Omental fat pad (tissue), 4 donors: ENCODE results near the gene GSS. TPM values are rescaled to one million over a fixed set of nuclear protein-coding genes. Genes with fewer than 3 reads are reported as not detected.

Experiments used
- ATAC-seq: fragments of 150-250 bp; one replicate; pipeline ENCODE4 v1.9.1; 2016; ENCODE audit warnings: mild to moderate bottlenecking, moderate library complexity; ENCODE audit not compliant: low FRiP score
- DNase-seq: peaks from one replicate; pipeline ENCODE4 v3.0.0-alpha.2; 2019; ENCODE audit warnings: low spot score
- total RNA-seq, 4 donors: library from RNA; depleted of rRNA; stranded (reverse); fragments of >200 nt; gene quantifications; one replicate each; pipeline ENCODE4 v1.1.0, GENCODE V29; 2016
- TF ChIP-seq, protein P1 (sequence below), 3 donors: fragments of 450-650 bp; IDR thresholded peaks; one replicate each; pipeline ENCODE4 v1.5.1; 2016 to 2017; ENCODE audit warnings: antibody characterized with exemption in 3 of 3, mild to moderate bottlenecking in 3 of 3, moderate library complexity in 2 of 3

The GSS gene
- total RNA-seq, 4 donors from 2014 or later = 32.1 to 39.6 (median 33.2) TPM

DNA sequence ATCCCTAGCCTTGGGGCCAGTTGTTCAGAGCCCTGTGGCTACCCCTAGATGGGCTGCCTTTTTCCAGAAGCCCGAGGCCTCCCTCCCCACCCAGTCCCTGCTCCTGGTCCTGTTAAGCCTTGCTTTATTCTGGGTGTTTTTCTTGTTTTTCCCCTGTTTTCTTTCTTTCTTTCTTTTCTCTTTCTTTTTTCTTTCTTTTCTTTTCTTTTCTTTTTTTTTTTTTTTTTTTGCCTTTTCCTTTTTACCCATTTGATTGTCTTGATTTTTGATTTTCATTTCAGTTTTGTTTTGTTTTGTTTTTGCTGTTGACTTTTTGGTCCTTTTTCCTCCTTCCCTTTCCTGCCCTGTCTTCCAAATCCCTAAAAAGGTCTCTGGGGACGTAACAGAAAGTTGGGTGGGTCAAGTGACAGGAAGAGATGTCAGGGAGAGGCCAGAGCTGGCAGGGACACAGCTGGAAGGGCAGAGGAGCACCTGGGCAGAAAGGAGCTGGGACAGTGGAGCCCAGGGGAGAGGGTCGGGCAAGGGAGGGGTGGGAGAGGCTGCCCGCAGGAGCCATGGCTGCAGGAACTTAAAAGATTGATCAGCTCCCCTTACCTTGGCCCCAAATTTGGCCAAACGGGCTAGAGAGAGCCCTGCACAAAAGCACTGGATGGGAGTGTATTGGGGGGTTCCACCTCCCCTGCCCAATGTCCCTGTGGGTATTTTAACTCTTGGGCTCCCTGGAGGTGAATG is 27.6 kb upstream of the GSS start:
- TF ChIP-seq, protein P1, sequence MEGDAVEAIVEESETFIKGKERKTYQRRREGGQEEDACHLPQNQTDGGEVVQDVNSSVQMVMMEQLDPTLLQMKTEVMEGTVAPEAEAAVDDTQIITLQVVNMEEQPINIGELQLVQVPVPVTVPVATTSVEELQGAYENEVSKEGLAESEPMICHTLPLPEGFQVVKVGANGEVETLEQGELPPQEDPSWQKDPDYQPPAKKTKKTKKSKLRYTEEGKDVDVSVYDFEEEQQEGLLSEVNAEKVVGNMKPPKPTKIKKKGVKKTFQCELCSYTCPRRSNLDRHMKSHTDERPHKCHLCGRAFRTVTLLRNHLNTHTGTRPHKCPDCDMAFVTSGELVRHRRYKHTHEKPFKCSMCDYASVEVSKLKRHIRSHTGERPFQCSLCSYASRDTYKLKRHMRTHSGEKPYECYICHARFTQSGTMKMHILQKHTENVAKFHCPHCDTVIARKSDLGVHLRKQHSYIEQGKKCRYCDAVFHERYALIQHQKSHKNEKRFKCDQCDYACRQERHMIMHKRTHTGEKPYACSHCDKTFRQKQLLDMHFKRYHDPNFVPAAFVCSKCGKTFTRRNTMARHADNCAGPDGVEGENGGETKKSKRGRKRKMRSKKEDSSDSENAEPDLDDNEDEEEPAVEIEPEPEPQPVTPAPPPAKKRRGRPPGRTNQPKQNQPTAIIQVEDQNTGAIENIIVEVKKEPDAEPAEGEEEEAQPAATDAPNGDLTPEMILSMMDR (IDR thresholded peaks at IDR 0.05) = no peak
- DNase-seq (no peak), ATAC-seq (no peak)

DNA sequence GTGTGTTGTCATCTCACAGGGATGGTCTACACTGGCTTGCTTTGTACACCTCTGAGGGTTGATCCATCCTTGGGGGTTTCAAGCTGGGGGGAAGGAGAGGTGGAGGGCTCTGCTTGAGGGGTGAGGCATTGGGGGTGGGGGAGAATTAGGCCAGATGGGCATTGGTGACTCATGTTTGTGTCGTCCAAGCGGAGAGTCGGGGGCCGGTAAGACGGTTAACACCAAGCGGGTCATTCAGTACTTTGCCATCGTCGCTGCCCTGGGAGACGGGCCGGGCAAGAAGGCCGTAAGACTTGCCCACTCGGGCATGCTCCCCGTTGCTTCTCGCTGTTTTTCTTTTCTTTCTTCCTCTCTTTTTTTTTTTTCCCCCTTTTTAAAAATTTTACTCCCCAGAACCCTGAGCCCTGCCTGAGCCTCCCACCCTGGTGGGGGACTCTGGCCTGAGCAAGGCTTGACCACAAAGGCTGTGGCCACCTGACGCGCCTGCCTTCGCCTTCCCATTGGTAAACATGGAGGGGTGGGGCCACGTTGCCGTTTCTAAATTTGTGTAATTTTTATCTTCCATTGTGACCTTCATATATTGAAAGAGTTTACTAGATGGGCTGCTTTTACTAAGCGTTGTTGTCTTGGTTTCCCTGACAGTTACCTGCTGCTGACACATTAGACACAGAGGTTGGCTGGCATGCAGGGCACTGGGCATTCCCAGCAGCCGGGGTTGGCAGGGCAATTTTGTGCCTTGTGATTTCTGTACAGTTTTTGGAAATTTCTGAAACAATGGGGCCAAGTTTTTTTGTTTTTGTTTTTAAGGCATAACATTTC is 26.9 kb upstream of the GSS start:
- DNase-seq (no peak), ATAC-seq (no peak)
- TF ChIP-seq, protein P1 (IDR thresholded peaks at IDR 0.05) = no peak

DNA sequence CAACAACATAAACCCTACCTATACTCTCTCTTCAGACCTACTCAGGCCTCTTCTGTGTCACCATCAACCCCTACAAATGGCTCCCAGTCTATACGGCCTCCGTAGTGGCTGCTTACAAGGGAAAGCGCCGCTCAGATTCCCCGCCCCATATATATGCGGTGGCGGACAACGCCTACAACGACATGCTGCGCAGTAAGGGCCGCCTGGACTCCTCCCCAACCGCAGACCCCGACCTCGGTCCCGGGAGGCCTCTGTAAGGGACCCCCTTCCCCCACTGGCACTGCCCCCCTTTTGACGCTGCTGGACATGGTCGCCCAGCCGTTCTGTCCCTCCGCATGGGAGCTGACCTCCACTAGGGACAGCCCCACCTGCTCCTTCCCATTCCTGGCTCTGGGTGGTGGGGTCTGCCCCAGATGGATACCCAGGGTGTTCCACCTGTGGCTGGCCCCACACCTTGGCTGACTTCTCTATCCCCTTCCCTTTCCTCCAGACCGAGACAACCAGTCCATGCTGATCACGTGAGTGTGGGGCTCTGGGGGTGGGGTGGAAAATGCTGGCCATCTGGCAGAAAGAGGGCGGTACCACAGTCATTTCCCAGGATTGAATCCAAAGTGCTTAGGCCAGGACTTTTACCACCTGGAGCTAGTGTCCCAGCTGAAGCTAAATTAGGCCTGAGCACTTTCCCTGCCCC is 25.1 kb upstream of the GSS start:
- DNase-seq (no peak), ATAC-seq (no peak)
- TF ChIP-seq, protein P1 (IDR thresholded peaks at IDR 0.05) = no peak

DNA sequence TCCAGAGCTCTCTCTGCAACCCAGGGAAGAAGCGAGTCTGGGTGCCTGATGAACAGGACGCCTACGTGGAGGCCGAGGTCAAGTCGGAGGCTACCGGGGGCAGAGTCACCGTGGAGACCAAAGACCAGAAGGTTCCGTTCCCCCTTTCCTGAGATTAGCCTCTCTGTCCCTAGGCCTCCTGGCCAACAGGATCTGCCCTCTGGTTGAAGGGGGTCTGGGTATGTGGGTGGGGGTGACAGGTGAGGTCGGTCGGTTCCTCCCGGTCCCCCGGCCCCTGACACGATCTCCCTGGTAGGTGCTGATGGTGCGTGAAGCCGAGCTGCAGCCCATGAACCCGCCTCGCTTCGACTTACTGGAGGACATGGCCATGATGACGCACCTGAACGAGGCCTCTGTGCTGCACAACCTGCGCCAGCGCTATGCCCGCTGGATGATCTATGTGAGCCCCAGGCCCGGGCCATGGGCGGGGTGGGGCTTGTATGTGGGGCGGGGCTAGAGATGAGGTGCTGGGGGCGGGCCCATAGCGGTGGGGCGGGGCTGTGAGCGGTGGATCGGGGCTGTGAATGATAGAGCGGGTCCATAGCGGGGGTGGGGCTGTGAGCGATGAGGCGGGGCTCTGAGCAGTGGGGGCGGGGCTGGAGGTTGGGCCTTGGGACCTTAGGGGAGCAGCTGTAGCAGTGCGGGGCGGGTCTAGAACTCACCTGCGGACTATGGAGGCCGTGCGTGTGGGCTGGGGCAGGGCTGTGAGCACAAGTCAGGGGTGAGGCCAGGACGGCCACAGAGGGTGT is 24.0 kb upstream of the GSS start:
- ATAC-seq (no peak), DNase-seq (no peak)
- TF ChIP-seq, protein P1 (IDR thresholded peaks at IDR 0.05) = no peak

DNA sequence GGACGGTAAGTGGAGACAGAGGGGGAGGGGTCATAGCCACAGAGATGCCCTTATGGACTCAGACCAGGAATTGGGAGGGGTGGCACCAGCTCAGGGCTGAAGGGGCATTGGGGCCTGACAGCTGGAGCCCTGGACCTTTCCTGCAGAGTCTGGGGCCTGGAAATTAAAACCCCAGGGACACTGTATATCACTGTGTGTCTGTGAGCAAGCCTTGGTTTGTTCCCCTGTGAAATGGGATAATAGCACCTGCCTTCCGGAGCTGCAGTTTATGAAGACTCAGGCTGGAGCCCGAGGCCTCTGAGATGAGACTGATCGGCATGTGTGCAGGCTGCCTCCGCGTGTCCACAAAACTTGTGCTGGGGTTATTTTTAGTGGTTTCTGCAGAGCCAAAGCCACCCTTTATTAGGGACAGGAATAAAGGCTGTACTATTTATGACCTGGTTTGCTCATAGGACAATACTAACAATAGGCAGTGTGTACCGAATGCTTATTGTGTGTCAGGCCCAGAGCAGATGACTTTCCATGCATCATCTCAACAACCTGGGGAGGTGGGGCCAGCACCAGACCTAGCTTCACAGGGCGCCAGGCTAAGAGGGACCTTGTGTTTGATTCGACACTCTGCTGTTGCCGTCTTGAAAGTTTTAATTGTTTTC is 22.6 kb upstream of the GSS start:
- DNase-seq (no peak), ATAC-seq (no peak)
- TF ChIP-seq, protein P1 (IDR thresholded peaks at IDR 0.05) = no peak
